ENCODE results near the gene PCDHB1. TPM values are rescaled to one million over a fixed set of nuclear protein-coding genes. Genes with fewer than 3 reads are reported as not detected.

Gene PCDHB1
- total RNA-seq, 4 donors from 2014 or later = 0.21 TPM; not detected in 3

DNA sequence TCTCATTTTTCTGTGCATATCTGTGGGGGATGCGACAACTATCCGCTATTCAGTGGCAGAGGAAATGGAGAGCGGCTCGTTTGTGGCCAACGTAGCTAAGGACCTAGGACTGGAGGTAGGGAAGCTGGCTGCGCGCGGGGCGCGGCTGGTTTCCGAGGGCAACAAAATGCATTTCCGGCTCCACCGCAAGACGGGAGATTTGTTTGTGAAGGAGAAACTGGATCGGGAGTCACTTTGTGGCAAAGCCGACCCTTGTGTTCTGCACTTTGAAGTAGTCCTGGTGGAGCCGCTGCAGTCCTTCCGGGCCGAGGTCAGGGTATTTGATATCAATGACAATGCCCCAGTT lies 320 bp downstream of the PCDHB1 start:
- Histone ChIP-seq H3K4me3 (peak overlapping the region; percentile 22 to 55 (median 44)), H3K9me3 (no peaks in the 10 kb centered on the region), H3K36me3 (no peaks in the 10 kb centered on the region), H3K27me3 (peaks cover 0 to 14% of the 10 kb centered on the region in 2 donors), H3K4me1 (peaks cover 0 to 16% (median 0%) of the 10 kb centered on the region in 4 donors), H3K27ac (no peak overlapping the region)
- no peak for DNase-seq (ENCODE audit: low spot score in 2 of 2)
- TF ChIP-seq, protein P1, sequence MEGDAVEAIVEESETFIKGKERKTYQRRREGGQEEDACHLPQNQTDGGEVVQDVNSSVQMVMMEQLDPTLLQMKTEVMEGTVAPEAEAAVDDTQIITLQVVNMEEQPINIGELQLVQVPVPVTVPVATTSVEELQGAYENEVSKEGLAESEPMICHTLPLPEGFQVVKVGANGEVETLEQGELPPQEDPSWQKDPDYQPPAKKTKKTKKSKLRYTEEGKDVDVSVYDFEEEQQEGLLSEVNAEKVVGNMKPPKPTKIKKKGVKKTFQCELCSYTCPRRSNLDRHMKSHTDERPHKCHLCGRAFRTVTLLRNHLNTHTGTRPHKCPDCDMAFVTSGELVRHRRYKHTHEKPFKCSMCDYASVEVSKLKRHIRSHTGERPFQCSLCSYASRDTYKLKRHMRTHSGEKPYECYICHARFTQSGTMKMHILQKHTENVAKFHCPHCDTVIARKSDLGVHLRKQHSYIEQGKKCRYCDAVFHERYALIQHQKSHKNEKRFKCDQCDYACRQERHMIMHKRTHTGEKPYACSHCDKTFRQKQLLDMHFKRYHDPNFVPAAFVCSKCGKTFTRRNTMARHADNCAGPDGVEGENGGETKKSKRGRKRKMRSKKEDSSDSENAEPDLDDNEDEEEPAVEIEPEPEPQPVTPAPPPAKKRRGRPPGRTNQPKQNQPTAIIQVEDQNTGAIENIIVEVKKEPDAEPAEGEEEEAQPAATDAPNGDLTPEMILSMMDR (IDR thresholded peaks at IDR 0.05) = no peak
- WGBS, 2 donors = 3 to 13% methylated on average over 19 of the region's 19 CpGs

DNA sequence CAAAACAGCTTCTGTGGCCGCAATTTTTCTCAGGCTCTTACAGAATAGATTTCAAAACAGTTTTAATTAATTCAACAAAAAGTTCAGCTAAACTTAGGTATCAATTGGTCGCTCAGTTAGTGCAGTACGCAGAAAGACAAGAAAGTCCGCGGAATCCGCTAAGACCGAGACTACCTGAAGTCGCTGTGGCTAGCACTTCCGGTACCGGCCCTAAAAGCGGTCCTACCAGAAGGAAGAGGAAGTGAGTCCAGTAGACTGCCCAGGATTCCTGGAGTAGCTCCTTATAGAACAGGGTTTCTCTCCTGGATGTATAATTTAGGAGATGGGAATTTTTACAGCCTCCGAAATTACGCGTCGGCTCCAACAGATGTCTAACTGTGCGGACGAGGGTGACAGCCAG lies 26.7 kb downstream of the PCDHB1 start:
- Histone ChIP-seq H3K4me3 (peak overlapping the region; percentile 9 to 33 (median 20)), H3K4me1 (peaks cover 0 to 6% (median 0%) of the 10 kb centered on the region in 4 donors), H3K36me3 (no peaks in the 10 kb centered on the region), H3K27me3 (no peaks in the 10 kb centered on the region), H3K9me3 (peaks cover 0 to 12% (median 0%) of the 10 kb centered on the region in 4 donors), H3K27ac (no peak overlapping the region)
- no peak for DNase-seq (ENCODE audit: low spot score in 2 of 2)
- WGBS, 2 donors = 36 to 47% methylated on average over 17 of the region's 17 CpGs
- no peak for TF ChIP-seq POLR2A (IDR thresholded peaks at IDR 0.05)

DNA sequence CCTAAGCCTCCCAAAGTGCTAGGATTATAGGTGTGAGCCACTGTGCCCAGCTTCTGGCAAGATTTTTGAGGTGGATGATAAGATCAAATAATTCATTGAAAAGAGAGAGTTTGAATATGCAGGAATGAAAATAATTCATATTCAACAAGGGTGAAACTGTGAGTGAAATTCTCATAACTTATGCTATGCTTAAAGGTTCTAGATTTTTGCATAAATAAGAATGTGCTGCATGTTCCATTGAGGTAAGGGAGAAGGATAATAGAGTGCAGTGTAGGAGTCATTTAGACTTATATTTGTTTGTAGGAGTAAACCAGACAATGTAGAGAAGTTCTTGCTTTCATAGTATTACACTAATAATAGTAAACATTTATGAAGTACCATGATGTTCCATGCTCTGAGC lies 31.1 kb downstream of the PCDHB1 start:
- H3K9me3 ChIP-seq = peaks cover 0 to 12% (median 1%) of the 10 kb centered on the region in 4 donors

DNA sequence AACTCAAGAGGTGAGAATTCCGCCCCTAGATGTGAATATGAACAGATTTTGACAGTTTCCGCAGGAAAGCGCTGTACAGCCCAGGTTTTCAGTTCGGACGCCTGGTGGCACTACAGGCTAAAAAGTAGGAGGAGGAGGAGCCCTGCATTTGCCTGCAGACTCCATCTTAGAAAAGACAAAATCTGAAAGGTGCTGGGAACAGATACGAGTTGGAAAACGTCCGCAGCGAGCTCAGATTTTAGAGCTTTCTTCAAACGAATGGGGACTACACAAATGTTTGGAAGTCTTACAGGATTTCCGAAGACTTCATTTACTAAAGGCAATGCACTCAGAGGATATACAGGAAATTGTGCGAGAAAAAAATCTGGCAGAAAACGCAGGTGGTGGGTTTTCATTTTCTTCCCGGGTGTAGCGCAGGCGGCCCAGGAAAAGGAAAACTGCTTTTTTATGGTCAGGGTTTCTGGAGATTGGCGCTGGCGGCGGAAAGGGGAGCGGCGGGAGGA lies 33.4 kb downstream of the PCDHB1 start:
- Histone ChIP-seq H3K27ac (peak overlapping the region in 3 of 4 donors; percentile 66 to 83 (median 74)), H3K4me3 (peak overlapping the region; percentile 26 to 51 (median 38)), H3K9me3 (peaks cover 0 to 20% (median 1%) of the 10 kb centered on the region in 4 donors), H3K4me1 (peaks cover 0 to 16% (median 0%) of the 10 kb centered on the region in 4 donors), H3K36me3 (no peaks in the 10 kb centered on the region), H3K27me3 (no peaks in the 10 kb centered on the region)
- TF ChIP-seq, protein P1 (IDR thresholded peaks at IDR 0.05) = peak; percentile 18 to 64 (median 54)
- TF ChIP-seq EP300 (IDR thresholded peaks at IDR 0.05) (peak in 1 of 2 donors; percentile 19), POLR2A (IDR thresholded peaks at IDR 0.05) (no peak)
- peak in 1 of 2 donors; percentile 20 for DNase-seq (ENCODE audit: low spot score in 2 of 2)
- 10 to 22% methylated on average over 21 of the region's 21 CpGs for WGBS, 2 donors

More for the DNA sequence above, 31.1 kb downstream of the PCDHB1 start:
- TF ChIP-seq, protein P1 (IDR thresholded peaks at IDR 0.05) = no peak
- TF ChIP-seq POLR2A (IDR thresholded peaks at IDR 0.05) (no peak), EP300 (IDR thresholded peaks at IDR 0.05) (no peak)
- Histone ChIP-seq H3K27me3 (no peaks in the 10 kb centered on the region), H3K27ac (no peak overlapping the region), H3K4me3 (no peak overlapping the region), H3K4me1 (peaks cover 0 to 16% (median 0%) of the 10 kb centered on the region in 4 donors), H3K36me3 (no peaks in the 10 kb centered on the region)
- DNase-seq (ENCODE audit: low spot score in 2 of 2) = no peak

DNA sequence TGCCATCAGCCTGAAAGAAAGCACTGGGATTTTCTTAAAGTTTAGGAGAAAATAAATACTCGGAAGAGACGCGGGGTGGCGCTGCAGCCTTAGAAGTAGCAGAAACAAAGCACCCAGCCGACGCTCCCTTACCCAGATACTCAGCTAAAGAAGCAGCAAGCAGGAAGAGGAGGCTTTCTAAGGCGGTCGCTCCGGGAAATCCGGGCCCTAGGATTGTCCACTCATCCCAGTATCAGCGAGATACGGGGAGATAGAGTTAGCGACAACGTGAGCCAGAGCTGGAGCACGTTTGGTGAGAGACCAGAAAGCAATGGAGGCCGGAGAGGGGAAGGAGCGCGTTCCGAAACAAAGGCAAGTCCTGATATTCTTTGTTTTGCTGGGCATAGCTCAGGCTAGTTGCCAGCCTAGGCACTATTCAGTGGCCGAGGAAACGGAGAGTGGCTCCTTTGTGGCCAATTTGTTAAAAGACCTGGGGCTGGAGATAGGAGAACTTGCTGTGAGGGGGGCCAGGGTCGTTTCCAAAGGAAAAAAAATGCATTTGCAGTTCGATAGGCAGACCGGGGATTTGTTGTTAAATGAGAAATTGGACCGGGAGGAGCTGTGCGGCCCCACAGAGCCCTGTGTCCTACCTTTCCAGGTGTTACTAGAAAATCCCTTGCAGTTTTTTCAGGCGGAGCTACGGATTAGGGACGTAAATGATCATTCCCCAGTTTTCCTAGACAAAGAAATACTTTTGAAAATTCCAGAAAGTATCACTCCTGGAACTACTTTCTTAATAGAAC lies 43.5 kb downstream of the PCDHB1 start, which contains the start of gene PCDHB2:
Gene PCDHB2, plus strand, starts transcription at position 135 of the 782 bp plus-strand sequence. Its CDS starts 176 bp downstream, at position 311.
- Histone ChIP-seq H3K36me3 (no peaks in the 10 kb centered on the region), H3K4me1 (no peaks in the 10 kb centered on the region), H3K27ac (no peak within 1 kb of the TSS), H3K27me3 (no peaks in the 10 kb centered on the region), H3K4me3 (peak within 1 kb of the TSS in 2 of 4 donors; percentile 16 to 39), H3K9me3 (peaks cover 0 to 88% (median 11%) of the 10 kb centered on the region in 4 donors)
- WGBS, 2 donors = 19 to 20% methylated on average over 29 of the region's 29 CpGs
- peak in 1 of 2 donors; percentile 12 for DNase-seq (ENCODE audit: low spot score in 2 of 2)
- TF ChIP-seq POLR2A (IDR thresholded peaks at IDR 0.05) = no peak
- TF ChIP-seq, protein P1 (IDR thresholded peaks at IDR 0.05) = peak in 3 of 5 experiments; percentile 8 to 34 (median 19)
